Activated CD4-positive, alpha-beta memory T cell treated with anti-CD3 and anti-CD28 coated beads for 36 hours (primary cell): ENCODE results near the gene OR1S2. TPM values are rescaled to one million over a fixed set of nuclear protein-coding genes. Genes with fewer than 3 reads are reported as not detected.
"Not testable (repeated sequence)": the region's sequence is repeated elsewhere in the genome, so short reads cannot be mapped to it uniquely, and the experiment has no call there.

Experiments used
- CTCF ChIA-PET: fragments of 350-600 bp; sonication (Branson Sonifier 250); formaldehyde crosslinking; loops from one replicate; lab custom pipeline; 2021; ENCODE audit warnings: antibody characterized with exemption, inconsistent platforms; lab: Charles Lee
- POLR2A ChIA-PET: fragments of 350-600 bp; sonication (Branson Sonifier 250); formaldehyde crosslinking; loops from one replicate; lab custom pipeline; 2021; ENCODE audit warnings: antibody characterized with exemption; lab: Charles Lee
- DNase-seq: peaks from one replicate; pipeline ENCODE4 v3.0.0-alpha.2; 2020
- H3K27ac Mint-ChIP-seq: one replicate; pipeline ENCODE4 v1.8.0; 2021; ENCODE audit warnings: mixed read lengths
- H3K27me3 Mint-ChIP-seq: one replicate; pipeline ENCODE4 v1.8.0; 2021; ENCODE audit warnings: mixed read lengths
- H3K36me3 Mint-ChIP-seq: one replicate; pipeline ENCODE4 v1.8.0; 2021; ENCODE audit warnings: mixed read lengths
- H3K4me1 Mint-ChIP-seq: one replicate; pipeline ENCODE4 v1.8.0; 2021; ENCODE audit warnings: low read depth, mixed read lengths
- H3K4me3 Mint-ChIP-seq: one replicate; pipeline ENCODE4 v1.8.0; 2021; ENCODE audit warnings: mild to moderate bottlenecking, mixed read lengths
- H3K9me3 Mint-ChIP-seq: one replicate; pipeline ENCODE4 v1.8.0; 2021; ENCODE audit warnings: mixed read lengths
- intact Hi-C: fragments of 100-400 bp; cut with micrococcal nuclease; formaldehyde crosslinking; loops from one replicate; pipeline ENCODE4 v1.15.1; 2023
- total RNA-seq, 2 experiments: library from RNA; stranded (reverse); gene quantifications; one replicate each; pipeline ENCODE4 v1.2.3, GENCODE V29; 2021

The OR1S2 gene, protein sequence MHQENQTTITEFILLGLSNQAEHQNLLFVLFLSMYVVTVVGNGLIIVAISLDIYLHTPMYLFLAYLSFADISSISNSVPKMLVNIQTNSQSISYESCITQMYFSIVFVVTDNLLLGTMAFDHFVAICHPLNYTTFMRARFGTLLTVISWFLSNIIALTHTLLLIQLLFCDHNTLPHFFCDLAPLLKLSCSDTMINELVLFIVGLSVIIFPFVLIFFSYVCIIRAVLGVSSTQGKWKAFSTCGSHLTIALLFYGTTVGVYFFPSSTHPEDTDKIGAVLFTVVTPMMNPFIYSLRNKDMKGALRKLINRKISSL
- total RNA-seq, result not detected

DNA sequence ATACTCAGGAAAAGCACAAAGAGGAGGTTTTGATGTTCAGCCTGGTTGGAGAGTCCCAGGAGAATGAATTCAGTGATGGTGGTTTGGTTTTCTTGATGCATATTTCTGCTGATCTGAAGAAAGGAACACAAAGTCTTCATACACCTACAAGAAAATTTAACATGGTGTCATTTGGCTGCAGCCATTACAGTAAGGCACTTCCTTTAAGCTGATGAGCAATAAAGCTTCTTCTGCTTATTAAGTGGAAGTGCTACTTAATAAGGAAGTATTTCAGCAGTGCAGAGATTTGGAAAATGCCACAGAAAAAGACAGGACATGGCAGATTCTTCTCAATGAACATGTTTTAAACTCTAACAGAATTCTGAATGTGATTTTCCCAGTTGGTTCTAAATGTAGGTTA, at the start of gene OR1S2:
TSS of gene OR1S2 (minus strand) at position 101 of the 400 bp plus-strand sequence. CDS start at position 101, 0 bp downstream.
- no peaks in the 10 kb centered on the region for H3K4me1 Mint-ChIP-seq
- ChIA-PET POLR2A (no interaction called here), CTCF (no interaction called here)
- intact Hi-C loops, result no loop called here
- H3K4me3 Mint-ChIP-seq, result no peak within 1 kb of the TSS
- peaks cover 13% of the 10 kb centered on the region for H3K27me3 Mint-ChIP-seq
- no peaks in the 10 kb centered on the region for H3K9me3 Mint-ChIP-seq
- no peak for DNase-seq
- H3K36me3 Mint-ChIP-seq, result no peaks in the 10 kb centered on the region
- H3K27ac Mint-ChIP-seq, result no peak within 1 kb of the TSS

DNA sequence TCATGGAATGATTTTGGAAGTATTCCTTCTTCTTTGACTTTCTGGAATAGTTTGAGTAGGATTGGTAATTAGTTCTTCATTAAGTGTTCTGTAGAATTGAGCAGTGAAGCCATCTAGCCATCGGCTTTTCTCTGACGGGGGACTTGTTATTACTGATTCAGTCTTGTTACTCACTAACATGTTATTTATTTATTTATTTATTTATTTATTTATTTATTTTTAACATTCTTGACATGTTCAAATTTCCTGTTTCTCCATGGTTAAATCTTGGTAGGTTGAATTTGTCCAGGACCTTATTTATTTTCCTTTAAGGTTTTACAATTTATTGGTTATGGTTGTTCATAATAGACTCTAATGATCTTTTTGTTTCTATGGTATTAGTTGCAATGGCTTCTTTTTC, 40.0 kb upstream of the OR1S2 start:
- Mint-ChIP-seq H3K27ac (no peak overlapping the region), H3K9me3 (peaks cover 18% of the 10 kb centered on the region), H3K36me3 (no peaks in the 10 kb centered on the region), H3K4me1 (no peaks in the 10 kb centered on the region), H3K4me3 (no peak overlapping the region), H3K27me3 (peaks cover 16% of the 10 kb centered on the region)
- ChIA-PET CTCF (no interaction called here), POLR2A (no interaction called here)
- no peak for DNase-seq
- intact Hi-C loops, result no loop called here

DNA sequence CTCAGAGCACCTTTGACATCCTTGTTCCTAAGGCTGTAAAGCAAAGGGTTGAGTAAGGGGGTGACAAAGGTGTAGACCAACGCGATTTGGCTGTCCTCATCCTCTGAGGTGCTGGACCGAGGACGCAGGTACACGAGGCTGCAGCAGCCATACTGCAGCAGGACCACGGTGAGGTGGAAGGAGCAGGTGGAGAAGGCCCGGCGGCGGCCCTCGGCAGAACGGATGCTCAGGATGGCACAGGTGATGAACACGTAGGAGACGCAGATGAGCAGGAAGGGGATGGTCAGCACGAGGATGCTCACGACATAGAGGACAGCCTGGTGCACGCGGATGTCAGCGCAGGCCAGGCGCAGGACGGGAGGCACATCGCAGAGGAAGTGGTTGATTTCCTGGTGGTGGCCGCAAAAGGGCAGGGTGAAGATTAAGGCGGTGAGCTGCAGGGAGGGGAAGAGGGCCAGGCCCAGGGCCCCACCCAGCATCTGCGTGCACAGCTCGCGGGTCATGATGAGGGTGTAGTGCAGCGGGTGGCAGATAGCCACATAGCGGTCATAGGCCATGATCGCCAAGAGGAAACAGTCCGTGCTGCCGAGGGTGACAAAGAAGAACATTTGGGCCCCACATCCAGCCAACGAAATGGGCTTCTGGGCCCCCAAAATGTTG, 24.1 kb upstream of the OR1S2 start:
- Mint-ChIP-seq H3K27ac (no peak overlapping the region), H3K4me3 (no peak overlapping the region), H3K27me3 (no peaks in the 10 kb centered on the region), H3K4me1 (no peaks in the 10 kb centered on the region), H3K9me3 (no peaks in the 10 kb centered on the region), H3K36me3 (no peaks in the 10 kb centered on the region)
- intact Hi-C loops, result no loop called here
- no peak for DNase-seq
- ChIA-PET POLR2A (no interaction called here), CTCF (no interaction called here)

DNA sequence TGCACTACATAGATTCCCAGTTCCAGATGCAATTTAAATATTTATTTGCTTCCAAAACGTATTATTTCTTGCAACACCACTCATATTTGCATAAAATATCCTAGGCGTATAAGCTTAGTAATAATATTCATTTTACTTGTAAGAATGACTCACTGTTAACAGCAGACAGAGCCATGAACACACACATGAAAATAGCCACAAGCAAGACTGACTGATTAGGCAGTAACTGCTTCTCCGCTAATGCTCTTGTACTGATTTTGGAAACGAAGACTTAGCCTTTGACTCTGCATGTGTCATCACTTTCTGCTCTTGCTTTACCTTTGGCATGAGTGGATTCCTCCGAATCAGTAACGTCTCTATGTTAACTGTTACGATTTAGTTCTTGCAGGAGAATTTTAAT, 18.8 kb upstream of the OR1S2 start:
- H3K27me3 Mint-ChIP-seq, result no peaks in the 10 kb centered on the region
- ChIA-PET POLR2A (no interaction called here), CTCF (no interaction called here)
- no peak overlapping the region for H3K27ac Mint-ChIP-seq
- DNase-seq, result no peak
- no peaks in the 10 kb centered on the region for H3K9me3 Mint-ChIP-seq
- intact Hi-C loops, result no loop called here
- no peak overlapping the region for H3K4me3 Mint-ChIP-seq
- H3K36me3 Mint-ChIP-seq, result no peaks in the 10 kb centered on the region
- no peaks in the 10 kb centered on the region for H3K4me1 Mint-ChIP-seq

DNA sequence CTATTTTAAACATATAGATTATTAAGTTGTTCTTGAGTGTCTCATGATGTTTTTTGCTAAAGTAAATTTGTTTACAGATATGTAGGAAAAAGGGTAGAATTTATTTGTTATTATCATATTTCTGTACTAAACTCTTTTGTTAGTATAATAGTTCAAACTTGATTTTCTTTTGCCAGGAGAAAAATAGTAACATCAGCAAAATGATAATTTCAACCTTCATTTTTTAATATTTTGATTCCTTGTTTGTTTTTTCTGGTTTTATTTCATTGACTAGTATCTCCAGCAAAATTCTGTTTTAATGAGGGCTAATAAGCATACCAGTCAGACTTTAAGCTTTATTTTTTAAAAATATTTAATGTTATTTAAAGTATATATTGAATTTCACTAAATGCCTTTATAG, 12.5 kb upstream of the OR1S2 start:
- no peak for DNase-seq
- Mint-ChIP-seq H3K4me3 (no peak overlapping the region), H3K27me3 (peaks cover 3% of the 10 kb centered on the region), H3K36me3 (no peaks in the 10 kb centered on the region), H3K27ac (no peak overlapping the region), H3K9me3 (no peaks in the 10 kb centered on the region), H3K4me1 (no peaks in the 10 kb centered on the region)
- CTCF ChIA-PET, result no interaction called here
- POLR2A ChIA-PET, result no interaction called here
- intact Hi-C loops, result no loop called here

DNA sequence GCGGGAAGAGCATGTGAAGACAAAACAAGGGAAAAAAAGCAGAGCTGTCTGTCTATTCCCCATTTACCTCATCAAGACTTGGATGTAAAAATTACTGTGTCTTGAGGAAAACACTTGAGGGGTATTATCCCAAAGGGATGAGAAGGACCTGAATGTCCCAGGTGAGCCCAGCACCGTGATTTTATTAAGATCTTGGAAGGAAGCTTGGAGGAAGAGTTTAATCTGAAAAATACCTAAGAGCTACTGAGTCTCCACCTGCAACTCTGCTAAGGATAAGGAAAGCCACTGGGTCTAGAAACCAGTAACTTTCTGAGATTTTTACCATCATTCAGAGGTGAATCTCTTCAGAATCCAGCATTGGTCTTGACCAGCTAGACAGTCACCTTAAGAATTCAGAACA, 8.5 kb upstream of the OR1S2 start, which contains the start of gene OR1S1:
TSS of gene OR1S1 (plus strand) at position 301 of the 400 bp plus-strand sequence.
- DNase-seq, H3K36me3 Mint-ChIP-seq, H3K4me1 Mint-ChIP-seq, CTCF ChIA-PET, H3K27me3 Mint-ChIP-seq, H3K9me3 Mint-ChIP-seq, intact Hi-C loops, POLR2A ChIA-PET, H3K27ac Mint-ChIP-seq, H3K4me3 Mint-ChIP-seq: not testable (repeated sequence)

DNA sequence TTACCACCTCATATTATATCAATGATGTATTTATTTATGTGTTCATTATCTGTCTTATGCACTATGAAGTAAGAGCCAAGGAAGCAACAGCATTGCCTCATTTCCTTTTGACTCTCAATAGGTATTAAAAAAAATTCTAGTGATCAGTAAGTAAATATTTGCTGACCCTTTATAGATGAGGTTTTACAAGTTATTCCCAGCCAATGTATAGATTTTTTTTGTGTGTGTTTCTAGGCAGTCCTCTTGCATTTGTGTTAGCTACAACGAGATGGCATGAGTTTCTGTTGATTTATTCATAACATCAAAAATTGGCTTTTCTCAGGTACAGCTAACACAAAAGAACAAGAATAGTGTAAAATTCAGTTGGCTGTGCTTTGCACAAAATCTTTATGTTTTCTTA, 4.7 kb downstream of the OR1S2 start:
- Mint-ChIP-seq H3K4me1 (no peaks in the 10 kb centered on the region), H3K27me3 (peaks cover 10% of the 10 kb centered on the region), H3K9me3 (peaks cover 8% of the 10 kb centered on the region), H3K36me3 (no peaks in the 10 kb centered on the region), H3K4me3 (no peak overlapping the region), H3K27ac (no peak overlapping the region)
- intact Hi-C loops, result no loop called here
- no peak for DNase-seq
- ChIA-PET POLR2A (no interaction called here), CTCF (no interaction called here)

DNA sequence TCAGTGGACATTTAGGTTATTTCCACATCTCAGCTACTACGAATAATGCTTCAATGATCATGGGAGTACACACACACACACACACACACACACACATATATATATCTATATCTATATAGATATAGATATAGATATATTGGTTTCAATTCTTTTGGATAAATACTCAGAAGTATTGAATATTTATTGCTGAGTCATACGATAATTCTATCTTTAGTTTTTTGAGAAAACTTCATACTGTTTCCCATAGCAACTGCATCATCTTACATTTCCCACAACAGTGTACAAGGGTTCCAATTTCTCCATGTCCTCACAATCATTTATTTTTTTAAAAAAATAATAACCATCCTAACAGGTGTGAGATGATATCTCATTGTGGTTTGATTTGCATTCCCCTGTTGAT, 8.0 kb downstream of the OR1S2 start:
- H3K27ac Mint-ChIP-seq, result no peak overlapping the region
- H3K9me3 Mint-ChIP-seq, result peaks cover 8% of the 10 kb centered on the region
- intact Hi-C loops, result no loop called here
- no peaks in the 10 kb centered on the region for H3K36me3 Mint-ChIP-seq
- DNase-seq, result no peak
- CTCF ChIA-PET, result no interaction called here
- POLR2A ChIA-PET, result no interaction called here
- H3K4me1 Mint-ChIP-seq, result no peaks in the 10 kb centered on the region
- no peaks in the 10 kb centered on the region for H3K27me3 Mint-ChIP-seq
- no peak overlapping the region for H3K4me3 Mint-ChIP-seq

DNA sequence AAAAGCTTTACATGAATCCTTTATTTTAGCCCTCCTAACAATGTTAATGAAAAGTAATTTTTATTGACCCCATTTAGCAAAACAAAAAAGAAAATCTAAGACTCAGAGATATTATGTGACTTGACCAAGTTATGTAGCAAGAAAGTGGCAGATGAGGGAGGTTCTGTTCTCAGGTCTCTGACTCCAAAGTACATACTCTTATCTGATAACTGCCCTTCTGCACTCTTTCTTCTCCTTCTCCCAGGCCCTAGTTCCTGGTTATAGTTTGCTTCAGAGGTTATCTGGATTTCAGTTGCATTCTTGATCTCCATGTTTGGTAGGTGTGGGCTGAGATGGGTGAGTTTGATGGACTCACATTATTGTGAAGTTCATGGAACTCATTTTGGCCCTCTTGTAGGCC, 10.6 kb downstream of the OR1S2 start:
- Mint-ChIP-seq H3K9me3 (peaks cover 8% of the 10 kb centered on the region), H3K27ac (no peak overlapping the region), H3K4me1 (no peaks in the 10 kb centered on the region), H3K36me3 (no peaks in the 10 kb centered on the region), H3K27me3 (no peaks in the 10 kb centered on the region), H3K4me3 (no peak overlapping the region)
- DNase-seq, result no peak
- CTCF ChIA-PET, result no interaction called here
- intact Hi-C loops, result no loop called here
- POLR2A ChIA-PET, result no interaction called here

DNA sequence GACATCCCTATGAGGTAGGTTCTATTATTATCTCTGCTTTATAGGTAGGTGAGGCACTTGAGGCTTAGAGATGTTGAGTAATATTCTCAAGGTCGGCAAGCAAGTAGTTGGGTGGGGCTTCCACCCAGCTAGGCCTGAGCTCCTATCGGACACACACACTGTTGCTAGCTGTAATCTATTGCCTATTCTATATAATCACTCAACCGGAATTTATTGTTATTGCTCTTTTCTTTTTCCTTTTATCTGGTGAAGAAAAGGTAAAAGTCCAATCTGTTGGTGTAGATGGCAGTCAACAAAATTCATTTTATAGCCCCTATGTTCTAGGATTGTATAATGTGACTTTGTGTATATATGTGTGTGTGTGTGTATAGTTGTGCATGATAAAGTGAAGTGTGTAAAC, 11.7 kb downstream of the OR1S2 start:
- DNase-seq, result no peak

DNA sequence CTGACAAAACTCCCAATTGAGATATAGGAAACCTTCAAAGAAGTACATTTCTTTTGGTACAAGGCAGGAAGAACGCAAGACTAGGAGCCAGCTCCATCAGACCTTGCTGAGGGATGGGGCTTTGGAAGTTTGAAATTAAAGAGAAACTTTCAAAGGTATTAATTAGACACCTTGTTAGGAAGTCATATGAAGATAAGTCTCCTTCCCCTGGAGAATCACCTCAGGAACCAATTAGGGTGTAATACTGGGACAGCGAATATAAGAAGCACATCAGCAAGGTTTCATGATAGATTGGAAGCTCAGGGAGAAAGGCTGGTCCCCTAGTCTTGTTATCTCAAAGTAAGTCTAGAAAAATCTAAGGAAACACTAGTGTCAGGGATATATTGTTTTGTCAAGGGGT, 15.2 kb downstream of the OR1S2 start, which contains the start of gene OR9Q2:
TSS of gene OR9Q2 (plus strand) at position 301 of the 400 bp plus-strand sequence. CDS start 1,421 bp downstream, outside the sequence.
- H3K36me3 Mint-ChIP-seq, result no peaks in the 10 kb centered on the region
- H3K27ac Mint-ChIP-seq, result no peak within 1 kb of the TSS
- no peak for DNase-seq
- no peaks in the 10 kb centered on the region for H3K27me3 Mint-ChIP-seq
- intact Hi-C loops, result no loop called here
- ChIA-PET POLR2A (no interaction called here), CTCF (interaction anchor here (1.0 kb wide), 1 partner anchor 97 kb away, joined by 3 read pairs; no protein-coding TSS in a partner anchor)
- no peak within 1 kb of the TSS for H3K4me3 Mint-ChIP-seq
- no peaks in the 10 kb centered on the region for H3K9me3 Mint-ChIP-seq
- H3K4me1 Mint-ChIP-seq, result no peaks in the 10 kb centered on the region

More for the DNA sequence above, 11.7 kb downstream of the OR1S2 start:
- H3K27ac Mint-ChIP-seq, result no peak overlapping the region
- no peaks in the 10 kb centered on the region for H3K27me3 Mint-ChIP-seq
- H3K4me1 Mint-ChIP-seq, result no peaks in the 10 kb centered on the region
- no peaks in the 10 kb centered on the region for H3K9me3 Mint-ChIP-seq
- intact Hi-C loops, result no loop called here
- H3K36me3 Mint-ChIP-seq, result no peaks in the 10 kb centered on the region
- ChIA-PET POLR2A (no interaction called here), CTCF (no interaction called here)
- H3K4me3 Mint-ChIP-seq, result no peak overlapping the region

DNA sequence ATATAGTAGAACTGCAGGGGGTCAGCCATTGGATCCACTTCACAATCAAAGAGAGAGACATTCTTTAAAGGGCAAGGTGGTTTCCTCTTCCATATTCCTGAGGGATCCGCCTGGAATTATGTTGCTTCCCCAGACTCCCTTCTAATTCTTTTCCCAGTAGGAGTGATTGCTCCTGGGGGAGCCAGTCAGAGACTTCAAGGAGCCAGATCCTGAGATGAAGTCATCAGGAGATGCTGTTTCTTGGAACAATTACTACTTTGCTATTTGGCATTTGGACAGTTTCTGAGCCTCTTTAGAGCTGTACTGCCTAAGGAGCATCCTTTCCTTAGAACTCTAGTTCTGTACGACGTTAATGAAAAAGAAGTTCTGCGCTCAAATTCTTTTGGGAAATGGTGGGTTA, 17.0 kb downstream of the OR1S2 start:
- Mint-ChIP-seq H3K4me3 (no peak overlapping the region), H3K4me1 (no peaks in the 10 kb centered on the region), H3K27ac (no peak overlapping the region), H3K36me3 (no peaks in the 10 kb centered on the region), H3K27me3 (no peaks in the 10 kb centered on the region), H3K9me3 (no peaks in the 10 kb centered on the region)
- no peak for DNase-seq
- CTCF ChIA-PET, result no interaction called here
- POLR2A ChIA-PET, result no interaction called here
- intact Hi-C loops, result no loop called here

DNA sequence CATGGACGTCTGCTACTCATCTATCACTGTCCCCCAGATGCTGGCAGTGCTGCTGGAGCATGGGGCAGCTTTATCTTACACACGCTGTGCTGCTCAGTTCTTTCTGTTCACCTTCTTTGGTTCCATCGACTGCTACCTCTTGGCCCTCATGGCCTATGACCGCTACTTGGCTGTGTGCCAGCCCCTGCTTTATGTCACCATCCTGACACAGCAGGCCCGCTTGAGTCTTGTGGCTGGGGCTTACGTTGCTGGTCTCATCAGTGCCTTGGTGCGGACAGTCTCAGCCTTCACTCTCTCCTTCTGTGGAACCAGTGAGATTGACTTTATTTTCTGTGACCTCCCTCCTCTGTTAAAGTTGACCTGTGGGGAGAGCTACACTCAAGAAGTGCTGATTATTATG, 24.3 kb downstream of the OR1S2 start:
- no peak overlapping the region for H3K27ac Mint-ChIP-seq
- CTCF ChIA-PET, result no interaction called here
- intact Hi-C loops, result no loop called here
- H3K9me3 Mint-ChIP-seq, result no peaks in the 10 kb centered on the region
- H3K4me3 Mint-ChIP-seq, result no peak overlapping the region
- no peak for DNase-seq
- H3K4me1 Mint-ChIP-seq, result no peaks in the 10 kb centered on the region
- no peaks in the 10 kb centered on the region for H3K36me3 Mint-ChIP-seq
- H3K27me3 Mint-ChIP-seq, result peaks cover 7% of the 10 kb centered on the region
- POLR2A ChIA-PET, result no interaction called here
